Esophagus squamous epithelium (tissue), 4 donors: ENCODE results near the gene TAAR6.

Experiments used
- POLR2A ChIP-seq, 4 donors: fragments of 450-650 bp; IDR thresholded peaks; one replicate each; pipeline ENCODE4 v1.6.1; 2017; ENCODE audit warnings: antibody characterized with exemption in 4 of 4, mild to moderate bottlenecking in 4 of 4, moderate library complexity in 3 of 4
- TF ChIP-seq, protein P1 (sequence below), 6 experiments: fragments of 450-650 bp in 4 of 6; fragments of 200-600 bp in 2 of 6; sonication (generic) in 2 of 6; IDR thresholded peaks; one replicate each; pipeline ENCODE4 v1.5.1; 2016 to 2019; ENCODE audit warnings: antibody characterized with exemption in 6 of 6, mild to moderate bottlenecking in 4 of 6, moderate library complexity in 4 of 6

DNA sequence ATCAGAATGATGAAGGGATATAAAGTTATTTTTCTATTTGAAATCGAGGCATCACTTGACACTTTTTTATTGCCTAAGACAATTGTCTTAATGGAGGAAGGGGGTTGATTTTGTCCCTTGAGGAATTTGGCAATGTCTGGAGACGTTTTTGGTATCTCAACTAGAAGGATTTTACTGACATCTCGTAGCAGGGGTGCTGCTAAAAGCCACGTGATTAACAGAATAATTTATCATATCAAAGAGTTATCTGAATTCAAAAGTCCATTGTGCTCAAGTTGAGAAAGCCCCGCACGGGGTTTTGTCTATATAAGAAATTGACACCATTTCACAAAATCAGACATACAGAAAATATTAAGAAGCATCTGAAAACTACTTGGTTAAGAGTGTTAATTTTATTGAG lies 1.5 kb upstream of the TAAR6 start:
- no peak for TF ChIP-seq POLR2A (IDR thresholded peaks at IDR 0.05)
- TF ChIP-seq, protein P1, sequence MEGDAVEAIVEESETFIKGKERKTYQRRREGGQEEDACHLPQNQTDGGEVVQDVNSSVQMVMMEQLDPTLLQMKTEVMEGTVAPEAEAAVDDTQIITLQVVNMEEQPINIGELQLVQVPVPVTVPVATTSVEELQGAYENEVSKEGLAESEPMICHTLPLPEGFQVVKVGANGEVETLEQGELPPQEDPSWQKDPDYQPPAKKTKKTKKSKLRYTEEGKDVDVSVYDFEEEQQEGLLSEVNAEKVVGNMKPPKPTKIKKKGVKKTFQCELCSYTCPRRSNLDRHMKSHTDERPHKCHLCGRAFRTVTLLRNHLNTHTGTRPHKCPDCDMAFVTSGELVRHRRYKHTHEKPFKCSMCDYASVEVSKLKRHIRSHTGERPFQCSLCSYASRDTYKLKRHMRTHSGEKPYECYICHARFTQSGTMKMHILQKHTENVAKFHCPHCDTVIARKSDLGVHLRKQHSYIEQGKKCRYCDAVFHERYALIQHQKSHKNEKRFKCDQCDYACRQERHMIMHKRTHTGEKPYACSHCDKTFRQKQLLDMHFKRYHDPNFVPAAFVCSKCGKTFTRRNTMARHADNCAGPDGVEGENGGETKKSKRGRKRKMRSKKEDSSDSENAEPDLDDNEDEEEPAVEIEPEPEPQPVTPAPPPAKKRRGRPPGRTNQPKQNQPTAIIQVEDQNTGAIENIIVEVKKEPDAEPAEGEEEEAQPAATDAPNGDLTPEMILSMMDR (IDR thresholded peaks at IDR 0.05): no peak
